Measurements from ENCODE around the gene CAV1. TPM values are rescaled to one million over a fixed set of nuclear protein-coding genes. Genes with fewer than 3 reads are reported as not detected.

CAV1 gene
- polyA plus RNA-seq, 1 donor from 2014 or later, result not detected

- Histone ChIP-seq H3K4me2 (ENCODE audit: low read length) (no peak overlapping the region), H2AFZ (ENCODE audit: low read depth, low read length) (no peak overlapping the region), H3K27me3 (ENCODE audit: insufficient read depth, low read depth, low read length) (peaks cover 36% of the 10 kb centered on the region), H4K20me1 (ENCODE audit: insufficient read depth) (no peaks in the 10 kb centered on the region), H3K36me3 (ENCODE audit: insufficient read depth, low read length) (no peaks in the 10 kb centered on the region), H3K79me2 (replicated peaks; ENCODE audit: insufficient read depth, low read length) (no peaks in the 10 kb centered on the region), H3K9me3 (ENCODE audit: low read length) (no peaks in the 10 kb centered on the region), H3K9me2 (ENCODE audit: insufficient read depth, low read length) (no peaks in the 10 kb centered on the region), H3K9ac (ENCODE audit: low read length) (no peak overlapping the region), H3K27ac (ENCODE audit: low read length) (no peak overlapping the region), H3F3A (ENCODE audit: insufficient read depth, low read length, poor library complexity, severe bottlenecking) (no peaks in the 10 kb centered on the region), H3K4me3 (ENCODE audit: low read length) (no peak overlapping the region)
- TF ChIP-seq MXI1 (conservative IDR thresholded peaks at IDR 0.05; ENCODE audit: poor library complexity, severe bottlenecking), result no peak
- TF ChIP-seq TAF1 (IDR thresholded peaks at IDR 0.05; ENCODE audit: low read depth), result no peak
- no peak for TF ChIP-seq RAD21 (conservative IDR thresholded peaks at IDR 0.05)
- TF ChIP-seq EP300 (conservative IDR thresholded peaks at IDR 0.05; ENCODE audit: poor library complexity, severe bottlenecking), result no peak
- no peak for TF ChIP-seq CTCF (IDR thresholded peaks at IDR 0.05; ENCODE audit: poor library complexity, severe bottlenecking)
- no peak for TF ChIP-seq SMC3 (conservative IDR thresholded peaks at IDR 0.05; ENCODE audit: poor library complexity)
- no peak for TF ChIP-seq REST (IDR thresholded peaks at IDR 0.05; ENCODE audit: borderline replicate concordance)
- no peak for TF ChIP-seq POLR2AphosphoS5 (IDR thresholded peaks at IDR 0.05)
- TF ChIP-seq EZH2 (IDR thresholded peaks at IDR 0.05; ENCODE audit: borderline replicate concordance, insufficient read depth, low read length, poor library complexity, severe bottlenecking), result no peak
These were observed 21.0 kb upstream of the CAV1 start for GRCh38 chr7:116503835-116504234.

- H4K20me1 ChIP-seq (ENCODE audit: insufficient read depth), result no peaks in the 10 kb centered on the region
- TF ChIP-seq EP300 (conservative IDR thresholded peaks at IDR 0.05; ENCODE audit: poor library complexity, severe bottlenecking), result no peak
- no peak for TF ChIP-seq REST (IDR thresholded peaks at IDR 0.05; ENCODE audit: borderline replicate concordance)
- TF ChIP-seq RAD21 (conservative IDR thresholded peaks at IDR 0.05), result no peak
- TF ChIP-seq POLR2AphosphoS5 (IDR thresholded peaks at IDR 0.05), result no peak
- no peak for TF ChIP-seq SMC3 (conservative IDR thresholded peaks at IDR 0.05; ENCODE audit: poor library complexity)
- TF ChIP-seq MXI1 (conservative IDR thresholded peaks at IDR 0.05; ENCODE audit: poor library complexity, severe bottlenecking), result no peak
- no peak for TF ChIP-seq EZH2 (IDR thresholded peaks at IDR 0.05; ENCODE audit: borderline replicate concordance, insufficient read depth, low read length, poor library complexity, severe bottlenecking)
- no peak for TF ChIP-seq TAF1 (IDR thresholded peaks at IDR 0.05; ENCODE audit: low read depth)
- TF ChIP-seq CTCF (IDR thresholded peaks at IDR 0.05; ENCODE audit: poor library complexity, severe bottlenecking), result no peak
- H3K9ac ChIP-seq (ENCODE audit: low read length), result no peak overlapping the region
- no peaks in the 10 kb centered on the region for H3F3A ChIP-seq (ENCODE audit: insufficient read depth, low read length, poor library complexity, severe bottlenecking)
- H3K9me3 ChIP-seq (ENCODE audit: low read length), result no peaks in the 10 kb centered on the region
- no peak overlapping the region for H3K4me3 ChIP-seq (ENCODE audit: low read length)
- no peak overlapping the region for H3K27ac ChIP-seq (ENCODE audit: low read length)
- no peaks in the 10 kb centered on the region for H3K79me2 ChIP-seq (replicated peaks; ENCODE audit: insufficient read depth, low read length)
- H3K4me2 ChIP-seq (ENCODE audit: low read length), result no peak overlapping the region
- no peak overlapping the region for H2AFZ ChIP-seq (ENCODE audit: low read depth, low read length)
- H3K9me2 ChIP-seq (ENCODE audit: insufficient read depth, low read length), result no peaks in the 10 kb centered on the region
- H3K36me3 ChIP-seq (ENCODE audit: insufficient read depth, low read length), result no peaks in the 10 kb centered on the region
- peaks cover 24% of the 10 kb centered on the region for H3K27me3 ChIP-seq (ENCODE audit: insufficient read depth, low read depth, low read length)
These were observed 19.6 kb upstream of the CAV1 start for GRCh38 chr7:116505278-116505677.
